ENCODE results near the gene PARP16.

- TF ChIP-seq CTCF (conservative IDR thresholded peaks at IDR 0.05 in 1 of 2, IDR thresholded peaks at IDR 0.05 in 1 of 2; ENCODE audit: low read depth in 1 of 2, low read length in 2 of 2) (no peak), EZH2 (IDR thresholded peaks at IDR 0.05; ENCODE audit: low read length, missing control alignments) (no peak)
Measured at GRCh38 chr15:65329288-65329983, 42.8 kb upstream of the PARP16 start.

Measured in fibroblast of lung (primary cell).